Calu3 (cell line): ENCODE measurements around the gene FBXO9. TPM values are rescaled to one million over a fixed set of nuclear protein-coding genes. Genes with fewer than 3 reads are reported as not detected.

Source experiments
- BruUV-seq: library from RNA; stranded (reverse); fragments of 400-500 nt; replicated peaks from 2 replicates; lab custom pipeline; 2021; lab: Mats Ljungman, UMichigan
- CTCF ChIA-PET: fragments of 300-600 bp; sonication (Branson Sonifier 250); formaldehyde crosslinking; loops from one replicate; lab custom pipeline; 2022; ENCODE audit warnings: antibody characterized with exemption; lab: Charles Lee
- DNase-seq: peaks from one replicate; pipeline ENCODE4 v3.0.0; 2022
- H3K27ac Mint-ChIP-seq: one replicate; pipeline ENCODE4 v1.8.0; 2022; ENCODE audit warnings: mixed read lengths; ENCODE audit not compliant: unreplicated experiment
- H3K27me3 Mint-ChIP-seq: one replicate; pipeline ENCODE4 v1.8.0; 2022; ENCODE audit warnings: mixed read lengths; ENCODE audit not compliant: unreplicated experiment
- H3K36me3 Mint-ChIP-seq: one replicate; pipeline ENCODE4 v1.8.0; 2022; ENCODE audit warnings: mild to moderate bottlenecking, moderate library complexity, mixed read lengths; ENCODE audit not compliant: insufficient read depth, unreplicated experiment
- H3K4me1 Mint-ChIP-seq: one replicate; pipeline ENCODE4 v1.8.0; 2022; ENCODE audit warnings: mild to moderate bottlenecking, low read depth, mixed read lengths; ENCODE audit not compliant: unreplicated experiment
- H3K4me3 Mint-ChIP-seq: one replicate; pipeline ENCODE4 v1.8.0; 2022; ENCODE audit warnings: mild to moderate bottlenecking, low read depth, moderate library complexity, mixed read lengths; ENCODE audit not compliant: unreplicated experiment
- H3K9me3 Mint-ChIP-seq: one replicate; pipeline ENCODE4 v1.8.0; 2022; ENCODE audit warnings: low read depth, mixed read lengths; ENCODE audit not compliant: unreplicated experiment
- intact Hi-C: fragments of 100-400 bp; cut with micrococcal nuclease; formaldehyde crosslinking; loops from one replicate; pipeline ENCODE4 v1.10.0; 2022; ENCODE audit not compliant: unreplicated experiment
- total RNA-seq: library from RNA; stranded (reverse); gene quantifications from 2 replicates; pipeline ENCODE4 v1.2.3, GENCODE V29; 2022
- TF ChIP-seq, protein P1 (sequence below): fragments of 200-600 bp; IDR thresholded peaks from one replicate; pipeline ENCODE4 v1.8.0; 2022; ENCODE audit warnings: antibody characterized with exemption; ENCODE audit not compliant: unreplicated experiment

FBXO9 gene
- total RNA-seq, 1 experiment from 2014 or later: 94.5 TPM

DNA sequence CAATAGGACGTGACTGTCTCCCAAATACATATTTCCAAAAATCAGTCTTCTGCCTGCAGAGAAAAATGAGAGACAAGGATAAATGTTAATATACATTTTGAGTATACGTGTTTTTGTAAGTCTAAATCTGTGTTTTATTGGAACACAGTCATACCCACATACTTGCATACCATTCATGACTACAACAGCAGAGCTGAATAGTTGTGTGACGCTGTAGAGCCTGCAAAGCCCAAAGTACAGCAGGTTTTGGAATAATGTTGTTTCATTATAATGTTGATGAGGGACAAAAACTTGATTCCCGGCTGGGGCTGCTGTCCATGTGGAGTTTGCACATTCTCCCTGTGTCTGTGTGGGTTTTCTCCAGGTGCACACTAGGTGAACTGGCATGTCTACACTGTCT lies 23.8 kb upstream of the FBXO9 start:
- no peak overlapping the region for H3K27ac Mint-ChIP-seq
- no peaks in the 10 kb centered on the region for H3K27me3 Mint-ChIP-seq
- TF ChIP-seq, protein P1, sequence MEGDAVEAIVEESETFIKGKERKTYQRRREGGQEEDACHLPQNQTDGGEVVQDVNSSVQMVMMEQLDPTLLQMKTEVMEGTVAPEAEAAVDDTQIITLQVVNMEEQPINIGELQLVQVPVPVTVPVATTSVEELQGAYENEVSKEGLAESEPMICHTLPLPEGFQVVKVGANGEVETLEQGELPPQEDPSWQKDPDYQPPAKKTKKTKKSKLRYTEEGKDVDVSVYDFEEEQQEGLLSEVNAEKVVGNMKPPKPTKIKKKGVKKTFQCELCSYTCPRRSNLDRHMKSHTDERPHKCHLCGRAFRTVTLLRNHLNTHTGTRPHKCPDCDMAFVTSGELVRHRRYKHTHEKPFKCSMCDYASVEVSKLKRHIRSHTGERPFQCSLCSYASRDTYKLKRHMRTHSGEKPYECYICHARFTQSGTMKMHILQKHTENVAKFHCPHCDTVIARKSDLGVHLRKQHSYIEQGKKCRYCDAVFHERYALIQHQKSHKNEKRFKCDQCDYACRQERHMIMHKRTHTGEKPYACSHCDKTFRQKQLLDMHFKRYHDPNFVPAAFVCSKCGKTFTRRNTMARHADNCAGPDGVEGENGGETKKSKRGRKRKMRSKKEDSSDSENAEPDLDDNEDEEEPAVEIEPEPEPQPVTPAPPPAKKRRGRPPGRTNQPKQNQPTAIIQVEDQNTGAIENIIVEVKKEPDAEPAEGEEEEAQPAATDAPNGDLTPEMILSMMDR: no peak
- H3K9me3 Mint-ChIP-seq: no peaks in the 10 kb centered on the region
- no peaks in the 10 kb centered on the region for H3K36me3 Mint-ChIP-seq
- intact Hi-C loops: no loop called here
- CTCF ChIA-PET: no interaction called here
- peaks cover 21% of the 10 kb centered on the region for H3K4me1 Mint-ChIP-seq
- H3K4me3 Mint-ChIP-seq: no peak overlapping the region
- no TSS peak for BruUV-seq
- no peak for DNase-seq

DNA sequence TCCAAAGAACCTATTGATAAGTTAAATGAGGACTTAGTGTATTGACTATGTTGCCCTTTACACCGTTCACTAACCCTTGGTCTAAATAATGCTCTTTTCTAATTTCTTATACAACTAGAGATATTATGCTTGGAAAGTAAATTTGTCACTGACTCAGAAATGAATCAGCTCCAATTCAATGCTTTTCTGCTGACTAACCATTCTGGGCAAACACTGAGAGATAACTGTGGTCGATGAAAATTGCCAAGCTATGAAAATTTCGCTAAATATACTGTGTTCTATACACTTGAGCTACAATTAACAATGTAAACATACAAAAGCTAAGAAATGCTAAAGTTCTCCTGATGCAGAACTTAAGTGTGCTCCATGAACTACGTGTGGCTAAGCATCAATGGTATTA lies 23.1 kb upstream of the FBXO9 start:
- no TSS peak for BruUV-seq
- peaks cover 21% of the 10 kb centered on the region for H3K4me1 Mint-ChIP-seq

GRCh38 chr6:53043581-53043980 lies 21.6 kb upstream of the FBXO9 start:
- no peak overlapping the region for H3K4me3 Mint-ChIP-seq
- CTCF ChIA-PET: interaction anchor here (0.6 kb wide), 1 partner anchor 35 kb away, joined by 4 read pairs; no protein-coding TSS in a partner anchor
- TF ChIP-seq, protein P1: no peak
- H3K36me3 Mint-ChIP-seq: no peaks in the 10 kb centered on the region
- intact Hi-C loops: no loop called here
- BruUV-seq: no TSS peak
- no peaks in the 10 kb centered on the region for H3K27me3 Mint-ChIP-seq
- no peaks in the 10 kb centered on the region for H3K9me3 Mint-ChIP-seq
- H3K4me1 Mint-ChIP-seq: peaks cover 31% of the 10 kb centered on the region
- no peak for DNase-seq
- H3K27ac Mint-ChIP-seq: no peak overlapping the region

More for the DNA sequence above, 23.1 kb upstream of the FBXO9 start:
- TF ChIP-seq, protein P1: no peak
- CTCF ChIA-PET: interaction anchor here (0.7 kb wide), 1 partner anchor 9 kb away, joined by 3 read pairs; no protein-coding TSS in a partner anchor
- no peak overlapping the region for H3K27ac Mint-ChIP-seq
- H3K27me3 Mint-ChIP-seq: no peaks in the 10 kb centered on the region
- no peaks in the 10 kb centered on the region for H3K9me3 Mint-ChIP-seq
- H3K4me3 Mint-ChIP-seq: no peak overlapping the region
- DNase-seq: no peak
- intact Hi-C loops: no loop called here
- H3K36me3 Mint-ChIP-seq: no peaks in the 10 kb centered on the region

GRCh38 chr6:53044071-53044470 lies 21.1 kb upstream of the FBXO9 start:
- CTCF ChIA-PET: interaction anchor here (0.6 kb wide), 1 partner anchor 36 kb away, joined by 4 read pairs; no protein-coding TSS in a partner anchor
- no peak overlapping the region for H3K4me3 Mint-ChIP-seq
- intact Hi-C loops: no loop called here
- H3K27me3 Mint-ChIP-seq: no peaks in the 10 kb centered on the region
- H3K4me1 Mint-ChIP-seq: peaks cover 36% of the 10 kb centered on the region
- no TSS peak for BruUV-seq
- no peaks in the 10 kb centered on the region for H3K36me3 Mint-ChIP-seq
- TF ChIP-seq, protein P1: no peak
- H3K27ac Mint-ChIP-seq: no peak overlapping the region
- no peaks in the 10 kb centered on the region for H3K9me3 Mint-ChIP-seq
- DNase-seq: no peak
